Activated CD4-positive, CD25-positive, alpha-beta regulatory T cell treated with anti-CD3 and anti-CD28 coated beads, Interleukin-2, amount 50 U/mL, for 72 hours (primary cell): ENCODE data around the gene PCDH9.

Experiments
- DNase-seq: peaks from one replicate; pipeline ENCODE4 v3.0.0; 2021

PCDH9 gene

DNA sequence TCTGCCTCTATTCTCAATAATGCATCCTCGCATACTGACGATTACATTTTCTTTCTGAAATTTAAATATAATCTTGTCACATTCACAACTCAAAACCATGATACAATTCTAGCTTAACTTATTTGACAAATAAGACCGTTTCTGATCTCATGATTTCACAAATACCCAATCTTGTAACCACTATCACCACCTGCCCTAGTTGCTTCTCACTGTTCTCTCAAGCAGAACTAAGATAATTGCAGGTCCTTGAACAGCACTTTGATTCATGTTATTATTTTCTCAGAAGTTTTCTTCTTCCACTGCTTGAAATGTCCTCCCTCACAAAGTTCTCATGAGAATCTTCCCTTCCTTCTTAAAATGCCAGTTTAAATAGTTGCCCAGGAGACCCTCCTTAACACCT, 211.4 kb downstream of the PCDH9 start:
- DNase-seq, result no peak

GRCh38 chr13:67017276-67017675, 212.9 kb downstream of the PCDH9 start:
- DNase-seq, result no peak

GRCh38 chr13:67015976-67016600, 214.0 kb downstream of the PCDH9 start:
- no peak for DNase-seq

GRCh38 chr13:67014399-67014798, 215.7 kb downstream of the PCDH9 start:
- DNase-seq, result no peak

DNA sequence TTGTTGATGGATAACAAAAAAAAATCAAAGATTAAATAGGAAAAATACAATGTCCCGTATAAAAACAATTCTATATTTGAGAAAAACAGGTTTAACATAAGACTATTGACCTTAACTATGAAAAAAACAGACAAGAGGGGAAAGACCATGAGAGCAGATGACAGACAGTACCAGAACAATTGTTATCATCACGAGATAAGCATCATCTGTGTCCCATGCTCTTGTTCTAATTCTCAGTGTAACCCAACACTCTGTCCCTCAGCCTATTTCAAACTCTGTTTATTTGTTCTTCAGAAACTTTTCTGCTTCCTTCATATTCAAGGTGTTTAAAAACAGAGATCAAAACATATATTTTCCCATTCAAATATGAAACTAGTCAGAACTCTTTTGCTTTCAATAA, 216.4 kb downstream of the PCDH9 start:
- DNase-seq, result no peak

- DNase-seq, result no peak
Observed at GRCh38 chr13:67008075-67008668, 222.0 kb downstream of the PCDH9 start.

DNA sequence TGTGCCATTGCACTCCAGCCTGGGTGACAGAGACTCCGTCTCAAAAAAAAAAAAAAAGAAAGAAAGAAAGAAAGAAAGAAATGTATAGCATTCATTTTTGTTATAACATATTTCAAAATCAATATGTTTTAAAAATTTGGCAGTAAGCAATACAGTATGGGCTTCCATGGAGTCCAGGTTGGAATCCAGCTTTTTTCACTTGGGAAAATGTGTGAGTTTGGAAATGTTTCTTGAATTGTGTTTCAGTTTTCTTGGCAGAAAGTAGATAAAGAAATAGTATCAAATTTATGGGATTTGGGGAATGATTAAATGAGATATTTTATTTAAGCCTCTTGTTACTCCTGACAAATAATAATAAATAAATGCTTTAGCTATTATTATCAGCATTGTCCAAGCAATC, 225.6 kb downstream of the PCDH9 start:
- no peak for DNase-seq

GRCh38 chr13:67003743-67004142, 226.4 kb downstream of the PCDH9 start:
- no peak for DNase-seq

GRCh38 chr13:67001363-67001762, 228.8 kb downstream of the PCDH9 start:
- no peak for DNase-seq

DNA sequence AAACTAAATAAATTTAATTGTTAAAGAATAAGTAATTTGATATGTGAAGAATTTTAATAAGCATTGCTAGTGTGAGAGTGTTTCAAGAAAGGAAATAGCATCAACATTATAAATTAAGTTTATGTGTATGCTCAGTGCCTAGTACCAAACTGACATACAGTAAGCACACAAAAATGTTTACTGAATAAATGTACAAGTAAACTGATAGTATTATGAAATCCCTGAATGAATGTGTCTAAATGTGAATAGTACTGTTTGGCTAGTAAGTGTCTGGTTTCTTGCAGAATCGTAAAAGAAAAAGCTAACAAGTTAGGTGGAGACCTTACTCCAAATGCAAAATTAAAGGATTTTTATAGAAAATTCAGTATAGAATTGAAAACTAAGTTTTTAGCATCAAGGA, 233.6 kb downstream of the PCDH9 start:
- no peak for DNase-seq

DNA sequence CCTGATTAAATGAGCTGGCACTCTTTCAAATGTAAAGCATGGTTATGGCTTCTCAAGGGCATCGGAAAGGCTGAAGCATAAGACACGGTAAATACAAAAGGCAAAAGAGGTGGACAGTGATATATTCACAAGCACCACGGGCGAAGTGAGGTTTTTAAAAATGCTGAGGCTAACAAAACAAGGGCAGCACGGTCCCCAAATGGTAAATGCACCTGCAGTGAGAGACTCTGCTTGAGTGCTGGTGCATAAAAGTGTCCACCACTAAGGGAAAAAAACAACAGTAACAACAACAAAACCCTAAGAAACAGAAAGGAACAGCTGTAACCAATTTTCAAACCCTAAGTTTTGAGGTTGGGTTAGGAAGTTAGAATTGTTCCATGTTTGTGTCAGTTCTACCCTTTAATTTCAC, 234.9 kb downstream of the PCDH9 start:
- no peak for DNase-seq

- DNase-seq, result no peak
Observed at GRCh38 chr13:66994517-66995202, 235.5 kb downstream of the PCDH9 start.

DNA sequence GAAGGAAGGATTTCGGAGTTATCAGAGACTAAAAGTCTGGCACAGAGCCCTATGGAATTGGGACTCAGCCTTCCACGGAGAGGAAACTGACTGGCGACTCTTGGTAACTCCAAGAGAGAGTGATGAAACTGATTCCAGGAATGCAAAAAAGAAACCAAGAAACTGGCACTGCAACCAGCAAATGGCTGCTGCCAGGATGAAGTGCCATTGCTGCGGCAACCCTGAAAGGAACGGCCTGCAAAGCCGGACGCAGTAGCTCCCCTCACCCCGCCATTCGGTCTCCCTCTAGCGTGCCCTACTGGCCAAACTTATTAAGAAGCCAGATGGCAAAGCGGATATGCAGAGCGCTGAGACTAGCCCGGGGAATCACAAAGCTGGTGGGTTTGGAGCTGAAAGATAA, 236.0 kb downstream of the PCDH9 start:
- DNase-seq, result no peak

GRCh38 chr13:66992719-66993118, 237.4 kb downstream of the PCDH9 start:
- DNase-seq, result no peak

DNA sequence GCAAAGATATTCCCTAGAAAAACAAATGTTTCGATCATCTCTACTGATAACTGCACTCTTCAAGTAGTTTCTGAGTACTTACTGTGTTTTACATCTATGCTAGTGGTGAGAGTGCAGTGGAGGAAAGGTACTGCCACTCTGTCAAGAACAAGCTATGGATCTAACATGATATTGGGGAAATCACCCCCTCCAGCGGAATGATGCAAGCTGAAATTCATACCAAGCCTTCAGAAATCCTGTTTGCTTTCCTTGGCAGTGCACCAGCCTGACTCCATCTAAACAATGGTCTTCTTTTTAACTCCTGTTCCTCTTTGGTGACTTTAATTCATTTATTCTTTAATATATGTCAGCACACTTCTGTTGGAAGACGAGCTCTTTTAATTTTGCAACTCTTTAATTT, 238.0 kb downstream of the PCDH9 start:
- no peak for DNase-seq

DNA sequence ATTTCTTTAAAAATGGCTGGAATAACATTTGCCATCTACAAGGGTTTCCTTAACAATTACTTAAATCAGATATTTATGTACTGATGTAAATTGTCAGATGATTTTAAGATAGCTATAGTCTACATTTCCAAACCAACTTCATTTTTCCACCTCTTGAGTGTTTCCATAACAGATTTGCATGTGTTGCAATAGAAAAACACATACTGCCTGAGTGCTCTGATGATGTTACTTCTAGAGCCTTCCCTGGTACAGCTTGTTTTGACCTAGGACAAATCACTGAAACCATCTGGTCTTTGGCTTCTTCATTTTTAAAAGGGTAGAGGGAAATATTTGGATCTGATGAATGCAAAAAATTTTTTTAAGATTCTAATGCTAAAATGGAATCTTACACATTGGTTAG, 245.9 kb downstream of the PCDH9 start:
- DNase-seq, result no peak

DNA sequence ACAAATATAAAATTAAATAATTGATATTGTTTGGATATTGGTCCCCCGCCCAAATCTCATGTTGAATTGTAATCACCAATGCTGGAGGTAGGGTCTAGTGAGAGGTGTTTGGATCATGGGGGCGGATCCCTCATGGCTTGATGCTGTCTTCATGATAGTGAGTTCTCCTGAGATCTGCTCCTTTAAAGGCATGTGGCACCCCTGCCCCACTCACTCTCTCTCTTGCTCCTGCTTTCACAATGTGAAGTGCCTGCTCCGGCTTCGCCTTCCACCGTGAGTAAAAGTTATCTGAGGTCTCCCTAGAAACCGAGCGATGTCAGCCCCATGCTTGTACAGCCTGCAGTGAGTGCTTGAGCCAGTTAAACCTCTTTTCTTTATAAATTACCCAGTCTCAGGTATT, 248.2 kb downstream of the PCDH9 start:
- DNase-seq, result no peak

GRCh38 chr13:66977161-66977560, 253.0 kb downstream of the PCDH9 start:
- no peak for DNase-seq

DNA sequence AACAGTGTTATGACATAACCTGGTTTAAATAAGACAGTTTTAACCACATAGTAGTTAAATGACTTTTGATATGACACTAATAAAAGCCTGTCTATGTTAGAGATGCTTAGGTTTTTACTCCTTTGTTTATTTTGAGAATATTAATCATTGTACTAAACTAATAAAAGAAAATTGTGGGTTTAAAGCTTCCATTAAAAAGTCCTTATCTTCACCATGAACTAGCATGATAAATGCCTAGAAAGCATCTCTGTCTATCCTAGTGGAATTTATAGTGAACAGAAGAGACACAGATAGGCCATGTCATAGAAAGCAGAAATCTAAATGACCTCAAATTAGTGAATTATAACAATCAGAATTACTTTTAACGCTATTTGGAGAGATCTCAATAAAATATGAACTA, 255.2 kb downstream of the PCDH9 start:
- DNase-seq, result no peak

DNA sequence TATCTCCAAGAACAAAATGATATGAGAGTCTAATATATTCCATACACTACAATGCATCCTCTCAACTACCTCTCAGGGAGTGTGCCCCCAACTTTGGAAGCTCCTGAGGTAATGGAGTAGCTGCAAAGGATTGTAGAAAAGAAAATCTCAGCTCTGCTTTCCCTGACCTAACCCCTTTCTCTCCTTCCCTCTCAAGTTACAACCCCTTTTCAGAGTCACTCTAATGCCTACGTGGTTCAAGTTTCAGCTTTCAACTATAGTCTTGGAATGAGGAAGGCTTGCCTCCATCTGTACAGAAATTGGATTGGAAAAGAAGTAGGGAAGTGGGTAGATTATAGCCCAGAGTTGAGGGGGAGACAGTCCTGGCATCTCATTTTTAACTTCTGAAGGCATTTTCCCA, 256.0 kb downstream of the PCDH9 start:
- DNase-seq, result no peak

GRCh38 chr13:66972659-66973058, 257.5 kb downstream of the PCDH9 start:
- DNase-seq, result no peak

DNA sequence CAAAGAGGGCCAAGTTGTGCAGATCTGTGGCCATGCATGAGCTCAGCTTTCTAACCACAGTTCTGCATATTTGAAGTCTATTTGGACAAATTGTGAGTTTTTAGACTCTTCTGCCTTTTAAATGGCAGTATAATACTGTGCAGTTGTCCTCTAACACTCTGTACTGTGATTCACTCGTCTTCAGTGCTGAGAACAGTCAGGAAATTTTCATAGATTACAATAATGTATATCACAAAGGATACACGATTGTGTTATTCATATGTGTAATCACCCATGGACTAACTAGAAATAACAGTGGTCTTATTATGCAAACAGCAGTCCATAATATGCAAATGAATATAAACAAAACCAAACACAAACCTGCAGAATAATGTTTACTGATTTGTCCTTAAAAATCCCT, 259.1 kb downstream of the PCDH9 start:
- DNase-seq, result no peak

DNA sequence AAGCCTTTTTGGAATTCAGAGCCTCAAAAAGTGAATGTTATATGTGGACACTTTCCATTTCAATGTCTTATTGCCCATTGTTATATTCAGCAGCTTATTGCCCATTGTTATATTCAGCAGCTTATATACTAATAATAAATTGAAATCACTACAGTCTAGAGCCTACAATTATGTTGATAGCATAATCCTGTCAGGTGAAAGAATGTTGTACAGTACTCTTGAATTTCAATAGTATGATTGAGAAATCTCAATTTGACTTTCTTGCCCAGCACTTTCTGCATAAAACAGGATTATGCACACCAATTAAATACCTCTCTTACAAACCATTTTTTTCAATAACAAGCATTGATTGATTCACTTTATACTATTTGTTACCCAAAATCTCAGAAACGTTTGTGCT, 260.8 kb downstream of the PCDH9 start:
- no peak for DNase-seq

DNA sequence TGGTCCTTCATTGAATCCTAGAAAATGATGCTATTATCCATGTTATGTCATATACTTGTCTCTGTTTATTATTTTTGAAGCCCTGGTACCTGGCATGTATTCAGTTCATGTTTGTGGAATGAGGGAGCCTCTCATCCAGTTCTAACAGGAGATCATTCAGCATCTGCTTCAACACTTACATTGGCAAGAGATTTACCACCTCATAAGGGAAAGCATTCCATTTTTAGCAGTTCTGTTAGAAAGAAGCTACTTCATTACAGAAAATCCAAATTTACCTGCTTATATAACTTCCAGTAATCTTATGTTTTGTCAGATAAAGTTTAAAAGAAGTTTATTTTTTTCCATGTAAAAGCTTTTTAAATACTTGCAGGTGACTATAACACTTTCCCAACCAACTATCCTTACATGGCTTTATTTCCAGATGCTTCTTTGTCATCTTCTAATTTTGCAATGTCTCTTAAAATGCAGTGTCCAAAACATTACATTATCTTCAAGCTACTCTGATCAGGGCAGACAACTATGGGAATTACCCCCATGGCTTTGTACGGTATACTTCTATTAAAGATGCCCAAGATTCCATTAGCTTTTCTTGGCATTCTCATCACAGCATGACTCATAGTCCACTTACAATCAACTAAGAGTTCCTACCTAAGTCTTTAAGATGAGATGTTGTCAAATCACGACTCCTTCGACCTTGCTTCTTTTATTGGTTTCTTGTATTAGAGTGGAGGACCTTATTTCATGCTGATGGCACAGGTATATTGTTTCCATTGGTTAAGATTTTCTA, 262.1 kb downstream of the PCDH9 start:
- no peak for DNase-seq
